ENCODE results near the gene OGFOD2.

DNA sequence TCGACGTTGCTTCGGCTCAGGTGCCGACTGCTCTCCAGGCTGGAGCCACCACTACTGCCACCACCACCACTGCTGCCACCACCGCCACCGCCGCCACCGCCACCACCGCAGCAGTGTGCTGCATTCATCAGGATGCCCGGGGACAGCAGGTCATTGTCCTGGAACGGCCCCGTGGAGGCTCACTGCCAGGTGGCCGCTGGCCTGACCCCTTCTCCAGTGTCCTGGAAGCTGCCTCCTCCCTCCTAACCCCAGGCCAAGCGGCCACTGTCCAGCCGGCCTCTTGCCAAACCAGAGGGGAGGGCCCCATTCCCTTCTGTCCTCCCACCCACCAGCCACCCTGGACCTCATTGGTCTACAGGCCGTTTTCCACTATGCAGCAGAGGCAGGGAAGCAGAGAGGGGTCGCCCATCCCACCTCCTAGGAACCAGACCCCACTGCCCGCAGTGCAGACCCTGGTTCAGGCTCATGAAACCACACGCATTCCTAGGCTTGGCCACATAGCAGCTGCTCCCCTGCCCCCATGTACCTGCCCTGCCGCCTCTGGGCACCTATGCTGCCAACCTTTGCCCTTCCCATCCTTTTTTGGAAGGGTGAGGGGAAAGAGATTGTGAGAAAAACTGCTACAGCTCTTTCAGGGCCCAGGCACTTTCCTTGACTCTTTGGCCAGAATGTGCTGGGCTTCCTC, 20.6 kb downstream of the OGFOD2 start:
- TF ChIP-seq, protein P1, sequence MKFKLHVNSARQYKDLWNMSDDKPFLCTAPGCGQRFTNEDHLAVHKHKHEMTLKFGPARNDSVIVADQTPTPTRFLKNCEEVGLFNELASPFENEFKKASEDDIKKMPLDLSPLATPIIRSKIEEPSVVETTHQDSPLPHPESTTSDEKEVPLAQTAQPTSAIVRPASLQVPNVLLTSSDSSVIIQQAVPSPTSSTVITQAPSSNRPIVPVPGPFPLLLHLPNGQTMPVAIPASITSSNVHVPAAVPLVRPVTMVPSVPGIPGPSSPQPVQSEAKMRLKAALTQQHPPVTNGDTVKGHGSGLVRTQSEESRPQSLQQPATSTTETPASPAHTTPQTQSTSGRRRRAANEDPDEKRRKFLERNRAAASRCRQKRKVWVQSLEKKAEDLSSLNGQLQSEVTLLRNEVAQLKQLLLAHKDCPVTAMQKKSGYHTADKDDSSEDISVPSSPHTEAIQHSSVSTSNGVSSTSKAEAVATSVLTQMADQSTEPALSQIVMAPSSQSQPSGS (CRISPR knock-in tag; IDR thresholded peaks at IDR 0.05), result no peak
- TF ChIP-seq ZNF780A (CRISPR knock-in tag; IDR thresholded peaks at IDR 0.05) (no peak), GTF2F1 (IDR thresholded peaks at IDR 0.05; ENCODE audit: low read length) (no peak), ZNF7 (CRISPR knock-in tag; IDR thresholded peaks at IDR 0.05) (no peak), BHLHE40 (IDR thresholded peaks at IDR 0.05; ENCODE audit: low read length) (no peak), ZFP37 (CRISPR knock-in tag; IDR thresholded peaks at IDR 0.05; ENCODE audit: borderline replicate concordance) (no peak), CBX5 (CRISPR knock-in tag; IDR thresholded peaks at IDR 0.05; ENCODE audit: borderline replicate concordance) (no peak), ZNF543 (CRISPR knock-in tag; IDR thresholded peaks at IDR 0.05) (no peak)
- TF ChIP-seq, protein P2, sequence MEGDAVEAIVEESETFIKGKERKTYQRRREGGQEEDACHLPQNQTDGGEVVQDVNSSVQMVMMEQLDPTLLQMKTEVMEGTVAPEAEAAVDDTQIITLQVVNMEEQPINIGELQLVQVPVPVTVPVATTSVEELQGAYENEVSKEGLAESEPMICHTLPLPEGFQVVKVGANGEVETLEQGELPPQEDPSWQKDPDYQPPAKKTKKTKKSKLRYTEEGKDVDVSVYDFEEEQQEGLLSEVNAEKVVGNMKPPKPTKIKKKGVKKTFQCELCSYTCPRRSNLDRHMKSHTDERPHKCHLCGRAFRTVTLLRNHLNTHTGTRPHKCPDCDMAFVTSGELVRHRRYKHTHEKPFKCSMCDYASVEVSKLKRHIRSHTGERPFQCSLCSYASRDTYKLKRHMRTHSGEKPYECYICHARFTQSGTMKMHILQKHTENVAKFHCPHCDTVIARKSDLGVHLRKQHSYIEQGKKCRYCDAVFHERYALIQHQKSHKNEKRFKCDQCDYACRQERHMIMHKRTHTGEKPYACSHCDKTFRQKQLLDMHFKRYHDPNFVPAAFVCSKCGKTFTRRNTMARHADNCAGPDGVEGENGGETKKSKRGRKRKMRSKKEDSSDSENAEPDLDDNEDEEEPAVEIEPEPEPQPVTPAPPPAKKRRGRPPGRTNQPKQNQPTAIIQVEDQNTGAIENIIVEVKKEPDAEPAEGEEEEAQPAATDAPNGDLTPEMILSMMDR (CRISPR knock-in tag; IDR thresholded peaks at IDR 0.05), result no peak
- TF ChIP-seq, protein P3, sequence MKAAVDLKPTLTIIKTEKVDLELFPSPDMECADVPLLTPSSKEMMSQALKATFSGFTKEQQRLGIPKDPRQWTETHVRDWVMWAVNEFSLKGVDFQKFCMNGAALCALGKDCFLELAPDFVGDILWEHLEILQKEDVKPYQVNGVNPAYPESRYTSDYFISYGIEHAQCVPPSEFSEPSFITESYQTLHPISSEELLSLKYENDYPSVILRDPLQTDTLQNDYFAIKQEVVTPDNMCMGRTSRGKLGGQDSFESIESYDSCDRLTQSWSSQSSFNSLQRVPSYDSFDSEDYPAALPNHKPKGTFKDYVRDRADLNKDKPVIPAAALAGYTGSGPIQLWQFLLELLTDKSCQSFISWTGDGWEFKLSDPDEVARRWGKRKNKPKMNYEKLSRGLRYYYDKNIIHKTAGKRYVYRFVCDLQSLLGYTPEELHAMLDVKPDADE (CRISPR knock-in tag; IDR thresholded peaks at IDR 0.05), result no peak
- TF ChIP-seq, protein P4, sequence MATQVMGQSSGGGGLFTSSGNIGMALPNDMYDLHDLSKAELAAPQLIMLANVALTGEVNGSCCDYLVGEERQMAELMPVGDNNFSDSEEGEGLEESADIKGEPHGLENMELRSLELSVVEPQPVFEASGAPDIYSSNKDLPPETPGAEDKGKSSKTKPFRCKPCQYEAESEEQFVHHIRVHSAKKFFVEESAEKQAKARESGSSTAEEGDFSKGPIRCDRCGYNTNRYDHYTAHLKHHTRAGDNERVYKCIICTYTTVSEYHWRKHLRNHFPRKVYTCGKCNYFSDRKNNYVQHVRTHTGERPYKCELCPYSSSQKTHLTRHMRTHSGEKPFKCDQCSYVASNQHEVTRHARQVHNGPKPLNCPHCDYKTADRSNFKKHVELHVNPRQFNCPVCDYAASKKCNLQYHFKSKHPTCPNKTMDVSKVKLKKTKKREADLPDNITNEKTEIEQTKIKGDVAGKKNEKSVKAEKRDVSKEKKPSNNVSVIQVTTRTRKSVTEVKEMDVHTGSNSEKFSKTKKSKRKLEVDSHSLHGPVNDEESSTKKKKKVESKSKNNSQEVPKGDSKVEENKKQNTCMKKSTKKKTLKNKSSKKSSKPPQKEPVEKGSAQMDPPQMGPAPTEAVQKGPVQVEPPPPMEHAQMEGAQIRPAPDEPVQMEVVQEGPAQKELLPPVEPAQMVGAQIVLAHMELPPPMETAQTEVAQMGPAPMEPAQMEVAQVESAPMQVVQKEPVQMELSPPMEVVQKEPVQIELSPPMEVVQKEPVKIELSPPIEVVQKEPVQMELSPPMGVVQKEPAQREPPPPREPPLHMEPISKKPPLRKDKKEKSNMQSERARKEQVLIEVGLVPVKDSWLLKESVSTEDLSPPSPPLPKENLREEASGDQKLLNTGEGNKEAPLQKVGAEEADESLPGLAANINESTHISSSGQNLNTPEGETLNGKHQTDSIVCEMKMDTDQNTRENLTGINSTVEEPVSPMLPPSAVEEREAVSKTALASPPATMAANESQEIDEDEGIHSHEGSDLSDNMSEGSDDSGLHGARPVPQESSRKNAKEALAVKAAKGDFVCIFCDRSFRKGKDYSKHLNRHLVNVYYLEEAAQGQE (IDR thresholded peaks at IDR 0.05; ENCODE audit: borderline replicate concordance in 1 of 2, low read depth in 1 of 2, low read length in 2 of 2), result no peak
- TF ChIP-seq, protein P5, sequence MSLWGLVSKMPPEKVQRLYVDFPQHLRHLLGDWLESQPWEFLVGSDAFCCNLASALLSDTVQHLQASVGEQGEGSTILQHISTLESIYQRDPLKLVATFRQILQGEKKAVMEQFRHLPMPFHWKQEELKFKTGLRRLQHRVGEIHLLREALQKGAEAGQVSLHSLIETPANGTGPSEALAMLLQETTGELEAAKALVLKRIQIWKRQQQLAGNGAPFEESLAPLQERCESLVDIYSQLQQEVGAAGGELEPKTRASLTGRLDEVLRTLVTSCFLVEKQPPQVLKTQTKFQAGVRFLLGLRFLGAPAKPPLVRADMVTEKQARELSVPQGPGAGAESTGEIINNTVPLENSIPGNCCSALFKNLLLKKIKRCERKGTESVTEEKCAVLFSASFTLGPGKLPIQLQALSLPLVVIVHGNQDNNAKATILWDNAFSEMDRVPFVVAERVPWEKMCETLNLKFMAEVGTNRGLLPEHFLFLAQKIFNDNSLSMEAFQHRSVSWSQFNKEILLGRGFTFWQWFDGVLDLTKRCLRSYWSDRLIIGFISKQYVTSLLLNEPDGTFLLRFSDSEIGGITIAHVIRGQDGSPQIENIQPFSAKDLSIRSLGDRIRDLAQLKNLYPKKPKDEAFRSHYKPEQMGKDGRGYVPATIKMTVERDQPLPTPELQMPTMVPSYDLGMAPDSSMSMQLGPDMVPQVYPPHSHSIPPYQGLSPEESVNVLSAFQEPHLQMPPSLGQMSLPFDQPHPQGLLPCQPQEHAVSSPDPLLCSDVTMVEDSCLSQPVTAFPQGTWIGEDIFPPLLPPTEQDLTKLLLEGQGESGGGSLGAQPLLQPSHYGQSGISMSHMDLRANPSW (CRISPR knock-in tag; IDR thresholded peaks at IDR 0.05; ENCODE audit: borderline replicate concordance), result no peak
- TF ChIP-seq, protein P6, sequence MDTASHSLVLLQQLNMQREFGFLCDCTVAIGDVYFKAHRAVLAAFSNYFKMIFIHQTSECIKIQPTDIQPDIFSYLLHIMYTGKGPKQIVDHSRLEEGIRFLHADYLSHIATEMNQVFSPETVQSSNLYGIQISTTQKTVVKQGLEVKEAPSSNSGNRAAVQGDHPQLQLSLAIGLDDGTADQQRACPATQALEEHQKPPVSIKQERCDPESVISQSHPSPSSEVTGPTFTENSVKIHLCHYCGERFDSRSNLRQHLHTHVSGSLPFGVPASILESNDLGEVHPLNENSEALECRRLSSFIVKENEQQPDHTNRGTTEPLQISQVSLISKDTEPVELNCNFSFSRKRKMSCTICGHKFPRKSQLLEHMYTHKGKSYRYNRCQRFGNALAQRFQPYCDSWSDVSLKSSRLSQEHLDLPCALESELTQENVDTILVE (CRISPR knock-in tag; IDR thresholded peaks at IDR 0.05), result no peak

Measured in HepG2 (cell line).